HepG2 (cell line): Measurements from ENCODE around the gene FEM1B. TPM values are rescaled to one million over a fixed set of nuclear protein-coding genes. Genes with fewer than 3 reads are reported as not detected.

ENCODE experiments used
- FOSL1 ChIP-seq: sonication (generic); formaldehyde crosslinking; IDR thresholded peaks from 2 replicates; pipeline ENCODE4 v1.9.0; 2021; ENCODE audit warnings: missing genetic modification reagents, borderline replicate concordance
- FOXO4 ChIP-seq: sonication (generic); formaldehyde crosslinking; conservative IDR thresholded peaks from 2 replicates; pipeline ENCODE4 v1.8.1; 2023; ENCODE audit warnings: missing genetic modification reagents
- HMG20A ChIP-seq: IDR thresholded peaks from 2 replicates; pipeline ENCODE4 v1.6.1; 2016; ENCODE audit warnings: borderline replicate concordance
- HOXA7 ChIP-seq: sonication (generic); formaldehyde crosslinking; IDR thresholded peaks from 2 replicates; pipeline ENCODE4 v1.8.1; 2022; ENCODE audit warnings: mild to moderate bottlenecking, missing genetic modification reagents, moderate library complexity
- JUNB ChIP-seq: sonication (generic); formaldehyde crosslinking; IDR thresholded peaks from 2 replicates; pipeline ENCODE4 v1.8.0; 2022; ENCODE audit warnings: missing genetic modification reagents, mild to moderate bottlenecking, borderline replicate concordance
- MEIS1 ChIP-seq: sonication (generic); formaldehyde crosslinking; IDR thresholded peaks from 2 replicates; pipeline ENCODE4 v1.9.0; 2021; ENCODE audit warnings: mild to moderate bottlenecking, missing genetic modification reagents, moderate library complexity, borderline replicate concordance
- SP5 ChIP-seq: IDR thresholded peaks from 2 replicates; pipeline ENCODE4 v1.6.1; 2016; ENCODE audit warnings: low read depth, borderline replicate concordance
- STAT6 ChIP-seq: sonication (generic); formaldehyde crosslinking; IDR thresholded peaks from 2 replicates; pipeline ENCODE4 v1.4.0; 2020; ENCODE audit warnings: missing genetic modification reagents, mild to moderate bottlenecking, borderline replicate concordance
- TBL1XR1 ChIP-seq: fragments of 150-350 bp; IDR thresholded peaks from 2 replicates; pipeline ENCODE4 v1.6.1; 2014; ENCODE audit warnings: borderline replicate concordance, low read length; ENCODE audit not compliant: partially characterized antibody
- ZBTB33 ChIP-seq: sonication (generic); formaldehyde crosslinking; IDR thresholded peaks from 2 replicates; pipeline ENCODE4 v1.4.0; 2020; ENCODE audit warnings: missing genetic modification reagents
- ZNF318 ChIP-seq: sonication (generic); formaldehyde crosslinking; IDR thresholded peaks from 2 replicates; pipeline ENCODE4 v1.4.0; 2020; ENCODE audit warnings: mild to moderate bottlenecking, missing genetic modification reagents
- ZNF784 ChIP-seq: sonication (generic); formaldehyde crosslinking; IDR thresholded peaks from 2 replicates; pipeline ENCODE4 v1.5.1; 2020; ENCODE audit warnings: missing genetic modification reagents, mild to moderate bottlenecking, borderline replicate concordance
- polyA plus RNA-seq, 8 experiments: library from polyadenylated mRNA; depleted of rRNA in 3 of 8; stranded (reverse) in 7 of 8; unstranded in 1 of 8; fragments of >200 nt; fragmentation: Illumina TruSeq in 4 of 8; extraction: Trizol in 4 of 8; gene quantifications; 2 replicates each; pipeline versions ENCODE4 v1.2.1 to v1.2.3, GENCODE V29; 2011 to 2016; ENCODE audit warnings: low read depth in 4 of 8, missing spikeins in 1 of 8, mixed read lengths in 1 of 8; ENCODE audit not compliant: insufficient read depth in 1 of 8
- total RNA-seq, 5 experiments: library from RNA; depleted of rRNA; stranded (reverse); fragments of >200 nt; fragmentation: Illumina TruSeq; extraction: Trizol; gene quantifications; 2 replicates each; pipeline ENCODE4 v1.2.3, GENCODE V29; 2016; ENCODE audit warnings: low read depth in 1 of 5

Gene FEM1B
- total and polyA plus RNA-seq, 2 of the 13 experiments (the other 11 are each of a cell fraction or from before 2014, with no cell fraction given) = 38.1 to 40.0 TPM

- TF ChIP-seq ZNF318 (CRISPR knock-in tag) (no peak), FOSL1 (CRISPR knock-in tag) (peak; percentile 41; the same call in 1 of the 2 replicates), HMG20A (no peak), JUNB (CRISPR knock-in tag) (0 out of 2 replicates have a peak, but pooled peaks have one; percentile 33), ZNF784 (CRISPR knock-in tag) (peak; percentile 89; the same call in 1 of the 2 replicates), ZBTB33 (peak; percentile 0; the same call in 1 of the 2 replicates), HOXA7 (CRISPR knock-in tag) (no peak), FOXO4 (CRISPR knock-in tag) (0 out of 2 replicates have a peak, but pooled peaks have one; percentile 35), STAT6 (CRISPR knock-in tag) (peak; percentile 66; the same call in 1 of the 2 replicates), TBL1XR1 (no peak), SP5 (CRISPR knock-in tag) (peak; percentile 37), MEIS1 (CRISPR knock-in tag) (no peak; the same call in 1 of the 2 replicates)
Observed at GRCh38 chr15:68277603-68278344, at the start of gene FEM1B (continued).
